HEK293 (cell line): ENCODE measurements around the gene PADI2.

Experiments used
- CTCF ChIA-PET: fragments of 350-600 bp; formaldehyde crosslinking; extraction: SDS; loops from one replicate; lab custom pipeline; 2021; ENCODE audit warnings: antibody characterized with exemption; lab: Yijun Ruan, JAX
- POLR2A ChIA-PET: fragments of 300-600 bp; formaldehyde crosslinking; extraction: SDS; loops from one replicate; lab custom pipeline; 2020; ENCODE audit warnings: antibody characterized with exemption, inconsistent platforms; lab: Yijun Ruan, JAX
- H3K27ac ChIP-seq: fragments of 200-500 bp; sonication (Bioruptor generic); 2 replicates; pipeline ENCODE4 v1.5.1; 2014; ENCODE audit warnings: low read depth, low read length, control low read depth, inconsistent platforms; ENCODE audit errors: extremely low read depth
- H3K36me3 ChIP-seq, 2 experiments: fragments of 200-500 bp in 1 of 2; sonication (Bioruptor generic) in 1 of 2; 1 replicate in 1 of 2; 2 replicates in 1 of 2; pipeline ENCODE4 v1.5.1; 2014 to 2017; ENCODE audit warnings: inconsistent platforms in 2 of 2, low read length in 2 of 2; ENCODE audit not compliant: control insufficient read depth in 2 of 2, insufficient read depth in 1 of 2
- H3K4me1 ChIP-seq: fragments of 200-500 bp; sonication (Bioruptor generic); 2 replicates; pipeline ENCODE4 v1.5.1; 2014; ENCODE audit warnings: mild to moderate bottlenecking, low read length, inconsistent platforms; ENCODE audit not compliant: control insufficient read depth, insufficient read depth
- H3K4me3 ChIP-seq: 2 replicates; pipeline ENCODE4 v1.5.1; 2011; ENCODE audit warnings: low read depth, mild to moderate bottlenecking, control low read depth, low read length, moderate library complexity
- H3K9me3 ChIP-seq: fragments of 200-500 bp; sonication (Bioruptor generic); 2 replicates; pipeline ENCODE4 v1.5.1; 2014; ENCODE audit warnings: low read depth, low read length, inconsistent platforms; ENCODE audit not compliant: control insufficient read depth, insufficient read depth
- ELK4 ChIP-seq: IDR thresholded peaks from 2 replicates; pipeline ENCODE4 v1.6.1; 2011; ENCODE audit warnings: mild to moderate bottlenecking, low read depth, low read length, borderline replicate concordance
- KLF1 ChIP-seq: fragments of 450-650 bp; formaldehyde crosslinking; IDR thresholded peaks from 2 replicates; pipeline ENCODE4 v1.5.1; 2016; ENCODE audit warnings: missing biosample characterization, missing genetic modification characterization
- OSR2 ChIP-seq: fragments of 450-650 bp; formaldehyde crosslinking; IDR thresholded peaks from 2 replicates; pipeline ENCODE4 v1.5.1; 2016; ENCODE audit warnings: missing biosample characterization, missing genetic modification characterization
- WT1 ChIP-seq: fragments of 450-650 bp; formaldehyde crosslinking; IDR thresholded peaks from 2 replicates; pipeline ENCODE4 v1.5.1; 2016; ENCODE audit warnings: missing biosample characterization, missing genetic modification characterization
- ZBTB20 ChIP-seq: fragments of 450-650 bp; formaldehyde crosslinking; IDR thresholded peaks from 2 replicates; pipeline ENCODE4 v1.5.1; 2016; ENCODE audit warnings: missing biosample characterization, missing genetic modification characterization
- ZBTB48 ChIP-seq: fragments of 450-650 bp; formaldehyde crosslinking; IDR thresholded peaks from 2 replicates; pipeline ENCODE4 v1.5.1; 2016; ENCODE audit warnings: missing biosample characterization, missing genetic modification characterization
- ZBTB8A ChIP-seq: fragments of 450-650 bp; formaldehyde crosslinking; IDR thresholded peaks from 2 replicates; pipeline ENCODE4 v1.5.1; 2016; ENCODE audit warnings: missing biosample characterization, missing genetic modification characterization
- ZNF133 ChIP-seq: fragments of 450-650 bp; formaldehyde crosslinking; IDR thresholded peaks from 2 replicates; pipeline ENCODE4 v1.5.1; 2016; ENCODE audit warnings: missing biosample characterization, missing genetic modification characterization
- ZNF214 ChIP-seq: fragments of 450-650 bp; formaldehyde crosslinking; IDR thresholded peaks from 2 replicates; pipeline ENCODE4 v1.5.1; 2017; ENCODE audit warnings: missing biosample characterization, mild to moderate bottlenecking, missing genetic modification characterization, borderline replicate concordance
- ZNF341 ChIP-seq: fragments of 450-650 bp; formaldehyde crosslinking; IDR thresholded peaks from 2 replicates; pipeline ENCODE4; 2016; ENCODE audit warnings: low read depth, missing biosample characterization, missing genetic modification characterization
- ZNF354C ChIP-seq: fragments of 450-650 bp; formaldehyde crosslinking; IDR thresholded peaks from 2 replicates; pipeline ENCODE4 v1.5.1; 2016; ENCODE audit warnings: missing biosample characterization, missing genetic modification characterization, low read depth, borderline replicate concordance
- ZNF48 ChIP-seq: fragments of 450-650 bp; formaldehyde crosslinking; IDR thresholded peaks from 2 replicates; pipeline ENCODE4 v1.5.1; 2016; ENCODE audit warnings: missing biosample characterization, missing genetic modification characterization
- ZNF544 ChIP-seq: fragments of 450-650 bp; formaldehyde crosslinking; IDR thresholded peaks from 2 replicates; pipeline ENCODE4 v1.5.0; 2017; ENCODE audit warnings: missing biosample characterization, missing genetic modification characterization
- ZNF548 ChIP-seq: fragments of 450-650 bp; formaldehyde crosslinking; IDR thresholded peaks from 2 replicates; pipeline ENCODE4 v1.5.1; 2016; ENCODE audit warnings: missing biosample characterization, missing genetic modification characterization
- ZNF629 ChIP-seq: fragments of 450-650 bp; formaldehyde crosslinking; IDR thresholded peaks from 2 replicates; pipeline ENCODE4 v1.5.1; 2017; ENCODE audit warnings: missing biosample characterization, missing genetic modification characterization
- ZNF639 ChIP-seq: fragments of 450-650 bp; formaldehyde crosslinking; IDR thresholded peaks from 2 replicates; pipeline ENCODE4 v1.5.1; 2016; ENCODE audit warnings: missing biosample characterization, missing genetic modification characterization
- ZXDB ChIP-seq: fragments of 450-650 bp; formaldehyde crosslinking; IDR thresholded peaks from 2 replicates; pipeline ENCODE4 v1.5.1; 2016; ENCODE audit warnings: missing biosample characterization, missing genetic modification characterization
- TF ChIP-seq, protein P1 (sequence below): fragments of 450-650 bp; formaldehyde crosslinking; IDR thresholded peaks from 2 replicates; pipeline ENCODE4 v1.5.1; 2016; ENCODE audit warnings: missing biosample characterization, missing genetic modification characterization
- TF ChIP-seq, protein P2 (sequence below): fragments of 450-650 bp; IDR thresholded peaks from 2 replicates; pipeline ENCODE4 v1.5.1; 2018; ENCODE audit warnings: missing biosample characterization, missing genetic modification characterization
- TF ChIP-seq, protein P3 (sequence below): fragments of 450-650 bp; formaldehyde crosslinking; IDR thresholded peaks from 2 replicates; pipeline ENCODE4 v1.5.1; 2016; ENCODE audit warnings: missing biosample characterization, missing genetic modification characterization
- TF ChIP-seq, protein P4 (sequence below): fragments of 450-650 bp; formaldehyde crosslinking; IDR thresholded peaks from 2 replicates; pipeline ENCODE4 v1.5.1; 2016; ENCODE audit warnings: missing biosample characterization, missing genetic modification characterization, low read depth

Gene PADI2

GRCh38 chr1:17110555-17110926 lies 8.7 kb downstream of the PADI2 start:
- no peaks in the 10 kb centered on the region for H3K36me3 ChIP-seq
- TF ChIP-seq ZNF133 (peak; percentile 95), OSR2 (tag by site-specific recombination) (no peak)
- ChIA-PET POLR2A (no interaction called here), CTCF (interaction anchor here (0.6 kb wide), 1 partner anchor 15 kb away, joined by 3 read pairs; no protein-coding TSS in a partner anchor)
- no peak overlapping the region for H3K27ac ChIP-seq
- H3K9me3 ChIP-seq = no peaks in the 10 kb centered on the region
- H3K4me1 ChIP-seq = no peaks in the 10 kb centered on the region; the same call in 1 of the 2 replicates
- no peak overlapping the region for H3K4me3 ChIP-seq

DNA sequence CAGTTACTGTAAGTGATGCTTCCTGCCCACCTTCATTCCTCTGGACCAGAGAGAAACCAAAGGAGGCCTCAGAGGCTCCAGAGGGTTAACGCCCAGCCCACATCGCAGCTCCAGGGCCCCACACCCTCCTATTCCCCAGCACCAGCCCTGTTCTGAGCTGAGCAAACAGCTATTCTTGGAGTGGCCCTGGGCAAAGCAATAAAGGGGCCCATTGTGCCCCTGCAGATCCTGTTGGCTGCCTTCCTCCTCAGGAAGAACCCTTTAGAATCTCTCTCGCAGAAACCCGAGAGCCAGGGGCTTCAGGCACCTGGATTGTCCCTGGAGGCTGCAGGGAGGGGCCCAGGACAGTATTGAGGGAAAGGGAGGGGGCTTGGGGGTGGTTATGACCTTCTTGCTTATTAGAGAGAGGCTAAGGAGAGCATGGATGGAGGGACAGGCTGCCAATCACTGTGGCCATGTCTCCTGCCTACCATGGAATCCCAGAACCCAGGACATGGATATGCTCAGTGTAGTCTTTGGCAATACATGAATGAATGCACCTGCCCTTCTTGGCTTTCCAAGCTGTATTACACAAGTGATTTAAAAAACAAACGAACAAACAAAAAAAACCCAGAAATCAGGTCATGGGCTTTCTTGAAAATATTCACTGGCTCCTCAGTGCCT lies 9.2 kb downstream of the PADI2 start:
- no peaks in the 10 kb centered on the region; the same call in 1 of the 2 replicates for H3K4me1 ChIP-seq

GRCh38 chr1:17108786-17109185 lies 10.5 kb downstream of the PADI2 start:
- ChIA-PET POLR2A (no interaction called here), CTCF (interaction anchor here (0.6 kb wide), 1 partner anchor 123 kb away, joined by 3 read pairs; no protein-coding TSS in a partner anchor)
- Histone ChIP-seq H3K9me3 (no peaks in the 10 kb centered on the region), H3K4me1 (no peaks in the 10 kb centered on the region; the same call in 1 of the 2 replicates), H3K36me3 (no peaks in the 10 kb centered on the region), H3K27ac (no peak overlapping the region), H3K4me3 (no peak overlapping the region)
- TF ChIP-seq, protein P1, sequence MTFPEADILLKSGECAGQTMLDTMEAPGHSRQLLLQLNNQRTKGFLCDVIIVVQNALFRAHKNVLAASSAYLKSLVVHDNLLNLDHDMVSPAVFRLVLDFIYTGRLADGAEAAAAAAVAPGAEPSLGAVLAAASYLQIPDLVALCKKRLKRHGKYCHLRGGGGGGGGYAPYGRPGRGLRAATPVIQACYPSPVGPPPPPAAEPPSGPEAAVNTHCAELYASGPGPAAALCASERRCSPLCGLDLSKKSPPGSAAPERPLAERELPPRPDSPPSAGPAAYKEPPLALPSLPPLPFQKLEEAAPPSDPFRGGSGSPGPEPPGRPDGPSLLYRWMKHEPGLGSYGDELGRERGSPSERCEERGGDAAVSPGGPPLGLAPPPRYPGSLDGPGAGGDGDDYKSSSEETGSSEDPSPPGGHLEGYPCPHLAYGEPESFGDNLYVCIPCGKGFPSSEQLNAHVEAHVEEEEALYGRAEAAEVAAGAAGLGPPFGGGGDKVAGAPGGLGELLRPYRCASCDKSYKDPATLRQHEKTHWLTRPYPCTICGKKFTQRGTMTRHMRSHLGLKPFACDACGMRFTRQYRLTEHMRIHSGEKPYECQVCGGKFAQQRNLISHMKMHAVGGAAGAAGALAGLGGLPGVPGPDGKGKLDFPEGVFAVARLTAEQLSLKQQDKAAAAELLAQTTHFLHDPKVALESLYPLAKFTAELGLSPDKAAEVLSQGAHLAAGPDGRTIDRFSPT (tag by site-specific recombination) = no peak
- TF ChIP-seq ELK4 = no peak
- no peak for TF ChIP-seq ZNF354C (tag by site-specific recombination)
- TF ChIP-seq, protein P2, sequence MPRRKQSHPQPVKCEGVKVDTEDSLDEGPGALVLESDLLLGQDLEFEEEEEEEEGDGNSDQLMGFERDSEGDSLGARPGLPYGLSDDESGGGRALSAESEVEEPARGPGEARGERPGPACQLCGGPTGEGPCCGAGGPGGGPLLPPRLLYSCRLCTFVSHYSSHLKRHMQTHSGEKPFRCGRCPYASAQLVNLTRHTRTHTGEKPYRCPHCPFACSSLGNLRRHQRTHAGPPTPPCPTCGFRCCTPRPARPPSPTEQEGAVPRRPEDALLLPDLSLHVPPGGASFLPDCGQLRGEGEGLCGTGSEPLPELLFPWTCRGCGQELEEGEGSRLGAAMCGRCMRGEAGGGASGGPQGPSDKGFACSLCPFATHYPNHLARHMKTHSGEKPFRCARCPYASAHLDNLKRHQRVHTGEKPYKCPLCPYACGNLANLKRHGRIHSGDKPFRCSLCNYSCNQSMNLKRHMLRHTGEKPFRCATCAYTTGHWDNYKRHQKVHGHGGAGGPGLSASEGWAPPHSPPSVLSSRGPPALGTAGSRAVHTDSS = no peak
- TF ChIP-seq WT1 (tag by site-specific recombination) = no peak
- no peak for TF ChIP-seq ZNF214 (tag by site-specific recombination)
- TF ChIP-seq ZNF544 (tag by site-specific recombination) = no peak

More for the DNA sequence above, 9.2 kb downstream of the PADI2 start:
- TF ChIP-seq ZNF548 (0 out of 2 replicates have a peak, but pooled peaks have one; percentile 10), ZNF629 (tag by site-specific recombination) (no peak), ZBTB8A (tag by site-specific recombination) (peak; percentile 37; the same call in 1 of the 2 replicates), KLF1 (tag by site-specific recombination) (0 out of 2 replicates have a peak, but pooled peaks have one; percentile 28), ZXDB (tag by site-specific recombination) (0 out of 2 replicates have a peak, but pooled peaks have one; percentile 17), ZBTB20 (tag by site-specific recombination) (peak; percentile 83), ZNF48 (tag by site-specific recombination) (no peak), ZBTB48 (tag by site-specific recombination) (0 out of 2 replicates have a peak, but pooled peaks have one; percentile 27), ZNF341 (tag by site-specific recombination) (peak; percentile 10; the same call in 1 of the 2 replicates), ZNF639 (no peak)
- TF ChIP-seq, protein P3, sequence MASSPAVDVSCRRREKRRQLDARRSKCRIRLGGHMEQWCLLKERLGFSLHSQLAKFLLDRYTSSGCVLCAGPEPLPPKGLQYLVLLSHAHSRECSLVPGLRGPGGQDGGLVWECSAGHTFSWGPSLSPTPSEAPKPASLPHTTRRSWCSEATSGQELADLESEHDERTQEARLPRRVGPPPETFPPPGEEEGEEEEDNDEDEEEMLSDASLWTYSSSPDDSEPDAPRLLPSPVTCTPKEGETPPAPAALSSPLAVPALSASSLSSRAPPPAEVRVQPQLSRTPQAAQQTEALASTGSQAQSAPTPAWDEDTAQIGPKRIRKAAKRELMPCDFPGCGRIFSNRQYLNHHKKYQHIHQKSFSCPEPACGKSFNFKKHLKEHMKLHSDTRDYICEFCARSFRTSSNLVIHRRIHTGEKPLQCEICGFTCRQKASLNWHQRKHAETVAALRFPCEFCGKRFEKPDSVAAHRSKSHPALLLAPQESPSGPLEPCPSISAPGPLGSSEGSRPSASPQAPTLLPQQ (tag by site-specific recombination) = 0 out of 2 replicates have a peak, but pooled peaks have one; percentile 18
- TF ChIP-seq, protein P4, sequence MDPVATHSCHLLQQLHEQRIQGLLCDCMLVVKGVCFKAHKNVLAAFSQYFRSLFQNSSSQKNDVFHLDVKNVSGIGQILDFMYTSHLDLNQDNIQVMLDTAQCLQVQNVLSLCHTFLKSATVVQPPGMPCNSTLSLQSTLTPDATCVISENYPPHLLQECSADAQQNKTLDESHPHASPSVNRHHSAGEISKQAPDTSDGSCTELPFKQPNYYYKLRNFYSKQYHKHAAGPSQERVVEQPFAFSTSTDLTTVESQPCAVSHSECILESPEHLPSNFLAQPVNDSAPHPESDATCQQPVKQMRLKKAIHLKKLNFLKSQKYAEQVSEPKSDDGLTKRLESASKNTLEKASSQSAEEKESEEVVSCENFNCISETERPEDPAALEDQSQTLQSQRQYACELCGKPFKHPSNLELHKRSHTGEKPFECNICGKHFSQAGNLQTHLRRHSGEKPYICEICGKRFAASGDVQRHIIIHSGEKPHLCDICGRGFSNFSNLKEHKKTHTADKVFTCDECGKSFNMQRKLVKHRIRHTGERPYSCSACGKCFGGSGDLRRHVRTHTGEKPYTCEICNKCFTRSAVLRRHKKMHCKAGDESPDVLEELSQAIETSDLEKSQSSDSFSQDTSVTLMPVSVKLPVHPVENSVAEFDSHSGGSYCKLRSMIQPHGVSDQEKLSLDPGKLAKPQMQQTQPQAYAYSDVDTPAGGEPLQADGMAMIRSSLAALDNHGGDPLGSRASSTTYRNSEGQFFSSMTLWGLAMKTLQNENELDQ (tag by site-specific recombination) = no peak
- TF ChIP-seq, all 188 proteins: peak for 8
- no peak overlapping the region for H3K27ac ChIP-seq
- POLR2A ChIA-PET = interaction anchor here (0.6 kb wide), 1 partner anchor 63 kb away, joined by 3 read pairs; no protein-coding TSS in a partner anchor
- no peaks in the 10 kb centered on the region for H3K36me3 ChIP-seq
- H3K4me3 ChIP-seq = no peak overlapping the region
- no peaks in the 10 kb centered on the region for H3K9me3 ChIP-seq
- CTCF ChIA-PET = interaction anchor here (0.6 to 0.7 kb wide), 3 partner anchors 16 to 164 kb away, joined by 3 to 6 read pairs (median 3); no protein-coding TSS in a partner anchor
